ENCODE measurements around the gene GAB2. TPM values are rescaled to one million over a fixed set of nuclear protein-coding genes. Genes with fewer than 3 reads are reported as not detected.
A peak's percentile ranks its signal among the peaks of the same experiment; 100 is the strongest.

Gene GAB2
- polyA plus RNA-seq, 1 donor from 2014 or later, result 4.2 TPM

- Mint-ChIP-seq H3K9me3 (no peaks in the 10 kb centered on the region), H3K27me3 (peaks cover 2% of the 10 kb centered on the region), H3K4me3 (no peak overlapping the region), H3K4me1 (peaks cover 14 to 26% (median 20%) of the 10 kb centered on the region in 3 donors), H3K27ac (no peak overlapping the region), H3K36me3 (no peaks in the 10 kb centered on the region)
These were observed 18.9 kb downstream of the GAB2 start for GRCh38 chr11:78398715-78399114.

GRCh38 chr11:78397398-78397797, 20.2 kb downstream of the GAB2 start:
- Mint-ChIP-seq H3K27me3 (peaks cover 2% of the 10 kb centered on the region), H3K9me3 (no peaks in the 10 kb centered on the region), H3K4me1 (peaks cover 10 to 26% (median 22%) of the 10 kb centered on the region in 3 donors), H3K36me3 (no peaks in the 10 kb centered on the region), H3K27ac (peak overlapping the region in 2 of 3 donors; percentile 37 to 59), H3K4me3 (peak overlapping the region in 1 of 4 donors; percentile 50)

DNA sequence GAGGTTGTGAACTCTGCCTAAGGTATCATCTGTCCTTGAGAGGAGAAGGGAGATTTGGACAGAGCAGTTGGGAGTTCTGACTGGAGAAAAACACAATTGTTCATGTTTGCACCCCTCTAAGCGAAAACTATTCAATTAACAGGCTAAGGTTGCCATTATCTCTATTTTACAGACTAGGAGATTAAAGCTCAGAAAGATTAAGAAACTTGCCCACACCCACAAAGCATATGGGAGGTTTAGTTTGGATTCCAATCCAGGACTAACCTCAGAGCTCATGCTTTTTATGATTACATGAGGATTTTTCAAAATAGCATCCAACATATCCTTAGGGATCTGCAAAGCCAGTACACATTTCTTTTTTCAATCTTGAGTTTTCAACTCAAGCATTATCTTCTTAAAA, 22.0 kb downstream of the GAB2 start:
- peaks cover 9 to 25% (median 20%) of the 10 kb centered on the region in 3 donors for H3K4me1 Mint-ChIP-seq
- H3K27me3 Mint-ChIP-seq, result peaks cover 2% of the 10 kb centered on the region
- no peak overlapping the region for H3K4me3 Mint-ChIP-seq
- peaks cover 2% of the 10 kb centered on the region for H3K36me3 Mint-ChIP-seq
- no peaks in the 10 kb centered on the region for H3K9me3 Mint-ChIP-seq
- no peak overlapping the region for H3K27ac Mint-ChIP-seq

GRCh38 chr11:78392854-78393253, 24.8 kb downstream of the GAB2 start:
- Mint-ChIP-seq H3K9me3 (no peaks in the 10 kb centered on the region), H3K4me3 (no peak overlapping the region), H3K27ac (no peak overlapping the region), H3K4me1 (peaks cover 5 to 19% (median 9%) of the 10 kb centered on the region in 3 donors), H3K36me3 (peaks cover 7% of the 10 kb centered on the region), H3K27me3 (peaks cover 2% of the 10 kb centered on the region)

DNA sequence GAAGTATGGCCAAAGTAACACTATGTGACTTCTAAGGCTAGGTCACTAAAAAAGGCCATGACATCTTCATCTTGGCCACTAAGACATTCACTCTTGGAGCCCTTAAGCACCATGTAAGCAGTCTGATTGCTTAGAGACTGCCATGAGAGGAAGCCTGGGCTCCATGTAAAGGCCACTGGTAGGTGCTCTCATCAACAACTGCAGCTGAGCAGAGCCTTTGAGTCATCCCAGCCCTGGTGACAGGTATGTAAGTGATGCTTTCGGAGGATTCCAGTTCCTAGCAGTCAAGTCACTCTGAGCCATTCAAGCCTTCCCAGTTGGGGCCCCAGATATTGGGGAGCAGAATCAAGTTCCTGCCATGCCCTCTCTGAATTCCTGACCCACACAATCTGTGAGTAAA, 26.2 kb downstream of the GAB2 start:
- H3K4me1 Mint-ChIP-seq, result peaks cover 2 to 10% (median 10%) of the 10 kb centered on the region in 3 donors
- no peak overlapping the region for H3K4me3 Mint-ChIP-seq

GRCh38 chr11:78390809-78391208, 26.8 kb downstream of the GAB2 start:
- Mint-ChIP-seq H3K4me3 (no peak overlapping the region), H3K4me1 (peaks cover 2 to 10% (median 10%) of the 10 kb centered on the region in 3 donors), H3K27me3 (no peaks in the 10 kb centered on the region), H3K27ac (no peak overlapping the region), H3K9me3 (peaks cover 0 to 12% (median 4%) of the 10 kb centered on the region in 3 donors), H3K36me3 (peaks cover 12% of the 10 kb centered on the region)

More for the DNA sequence above, 26.2 kb downstream of the GAB2 start:
- Mint-ChIP-seq H3K27ac (no peak overlapping the region), H3K27me3 (no peaks in the 10 kb centered on the region), H3K9me3 (peaks cover 0 to 6% (median 0%) of the 10 kb centered on the region in 3 donors), H3K36me3 (peaks cover 7% of the 10 kb centered on the region)

GRCh38 chr11:78386215-78386941, 31.2 kb downstream of the GAB2 start:
- H3K27ac Mint-ChIP-seq, result no peak overlapping the region

DNA sequence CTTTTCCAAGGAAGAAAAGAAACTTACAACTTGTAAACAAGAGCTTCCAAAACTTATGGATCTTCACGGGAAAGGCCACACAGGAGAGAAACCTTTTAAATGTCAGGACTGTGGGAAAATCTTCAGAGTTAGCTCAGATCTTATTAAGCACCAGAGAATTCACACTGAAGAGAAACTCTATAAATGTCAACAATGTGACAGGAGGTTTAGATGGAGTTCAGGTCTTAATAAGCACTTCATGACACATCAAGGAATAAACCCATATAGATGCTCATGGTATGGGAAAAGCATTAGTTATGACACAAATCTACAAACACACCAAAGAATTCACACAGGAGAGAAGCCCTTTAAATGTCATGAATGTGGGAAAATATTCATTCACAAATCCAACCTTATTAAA, 32.4 kb downstream of the GAB2 start:
- peaks cover 7 to 27% (median 8%) of the 10 kb centered on the region in 3 donors for H3K9me3 Mint-ChIP-seq
- H3K27ac Mint-ChIP-seq, result no peak overlapping the region

More at GRCh38 chr11:78386215-78386941, 31.2 kb downstream of the GAB2 start:
- H3K27me3 Mint-ChIP-seq, result no peaks in the 10 kb centered on the region
- H3K4me1 Mint-ChIP-seq, result peaks cover 5 to 17% (median 9%) of the 10 kb centered on the region in 3 donors
- H3K9me3 Mint-ChIP-seq, result peaks cover 7 to 27% (median 8%) of the 10 kb centered on the region in 3 donors
- peak overlapping the region in 1 of 4 donors; percentile 61 for H3K4me3 Mint-ChIP-seq
- H3K36me3 Mint-ChIP-seq, result peaks cover 28% of the 10 kb centered on the region

DNA sequence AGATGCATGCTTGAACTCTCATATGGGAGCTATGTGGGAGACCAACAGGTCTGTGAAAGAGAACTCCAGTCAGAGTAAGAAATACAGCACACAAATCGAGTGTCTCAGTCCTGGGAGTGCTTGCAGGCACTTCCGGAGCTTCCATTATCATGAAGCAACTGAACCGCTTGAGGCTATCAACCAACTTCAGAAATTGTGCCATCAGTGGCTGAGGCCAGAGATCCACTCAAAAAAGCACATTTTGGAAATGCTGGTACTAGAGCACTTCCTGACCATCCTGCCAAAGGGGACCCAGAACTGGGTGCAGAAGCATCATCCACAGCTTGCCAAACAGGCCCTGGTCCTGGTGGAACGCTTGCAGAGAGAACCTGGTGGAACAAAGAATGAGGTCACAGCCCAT, 33.4 kb downstream of the GAB2 start:
- H3K27ac Mint-ChIP-seq, result no peak overlapping the region
- H3K4me3 Mint-ChIP-seq, result no peak overlapping the region
- no peaks in the 10 kb centered on the region for H3K27me3 Mint-ChIP-seq
- peaks cover 11 to 23% (median 14%) of the 10 kb centered on the region in 3 donors for H3K4me1 Mint-ChIP-seq
- H3K36me3 Mint-ChIP-seq, result peaks cover 22% of the 10 kb centered on the region
- H3K9me3 Mint-ChIP-seq, result peaks cover 7 to 27% (median 8%) of the 10 kb centered on the region in 3 donors

More for the DNA sequence above, 32.4 kb downstream of the GAB2 start:
- Mint-ChIP-seq H3K4me1 (peaks cover 5 to 18% (median 10%) of the 10 kb centered on the region in 3 donors), H3K4me3 (no peak overlapping the region), H3K36me3 (peaks cover 26% of the 10 kb centered on the region), H3K27me3 (no peaks in the 10 kb centered on the region)

DNA sequence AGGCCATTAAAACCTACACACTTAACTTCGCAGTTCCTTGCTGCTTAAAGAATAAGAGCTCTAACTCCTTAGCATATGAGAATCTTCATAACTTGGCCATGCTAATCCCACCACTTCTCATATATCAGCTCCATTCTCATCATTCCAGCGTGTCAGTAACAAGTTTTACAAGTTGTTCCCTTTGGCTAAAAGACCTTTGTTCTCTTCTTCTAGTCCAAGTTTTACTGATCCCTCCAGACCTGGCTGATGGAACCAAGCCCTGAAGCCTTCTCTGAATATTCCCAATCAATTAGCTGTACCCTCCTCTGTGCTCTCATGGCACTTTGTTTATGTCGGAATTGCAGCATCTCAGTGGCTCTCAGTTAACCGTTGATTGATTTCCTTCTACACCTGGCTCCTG, 35.8 kb downstream of the GAB2 start:
- Mint-ChIP-seq H3K27me3 (no peaks in the 10 kb centered on the region), H3K36me3 (peaks cover 22% of the 10 kb centered on the region), H3K4me3 (no peak overlapping the region), H3K27ac (peak overlapping the region in 1 of 3 donors; percentile 60), H3K4me1 (peaks cover 21 to 31% (median 22%) of the 10 kb centered on the region in 3 donors), H3K9me3 (peaks cover 7 to 23% (median 11%) of the 10 kb centered on the region in 3 donors)

DNA sequence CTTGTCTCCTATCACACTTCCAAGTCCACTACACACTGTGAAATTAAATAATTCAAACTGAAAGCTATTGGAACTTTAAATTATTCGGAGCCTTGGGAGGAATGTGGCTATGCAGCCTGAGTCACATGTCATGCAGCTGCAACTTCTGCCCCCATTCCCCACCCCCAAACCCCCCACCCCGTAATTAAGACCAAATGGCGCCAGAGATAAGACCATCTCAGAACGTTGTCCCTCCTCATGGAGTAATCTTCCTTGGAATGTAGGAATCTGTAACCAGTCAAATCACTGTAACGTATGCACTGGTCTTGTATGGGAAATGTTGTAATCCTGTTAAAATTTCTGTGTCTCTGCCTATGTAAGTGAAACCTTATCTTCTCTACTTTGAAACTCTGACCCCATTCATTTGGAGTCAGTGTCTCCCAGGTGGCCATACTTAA, 37.0 kb downstream of the GAB2 start:
- H3K4me1 Mint-ChIP-seq, result peaks cover 22 to 35% (median 25%) of the 10 kb centered on the region in 3 donors
- H3K27me3 Mint-ChIP-seq, result no peaks in the 10 kb centered on the region
- H3K9me3 Mint-ChIP-seq, result peaks cover 7 to 14% (median 7%) of the 10 kb centered on the region in 3 donors
- no peak overlapping the region for H3K27ac Mint-ChIP-seq
- peaks cover 16% of the 10 kb centered on the region for H3K36me3 Mint-ChIP-seq
- no peak overlapping the region for H3K4me3 Mint-ChIP-seq

DNA sequence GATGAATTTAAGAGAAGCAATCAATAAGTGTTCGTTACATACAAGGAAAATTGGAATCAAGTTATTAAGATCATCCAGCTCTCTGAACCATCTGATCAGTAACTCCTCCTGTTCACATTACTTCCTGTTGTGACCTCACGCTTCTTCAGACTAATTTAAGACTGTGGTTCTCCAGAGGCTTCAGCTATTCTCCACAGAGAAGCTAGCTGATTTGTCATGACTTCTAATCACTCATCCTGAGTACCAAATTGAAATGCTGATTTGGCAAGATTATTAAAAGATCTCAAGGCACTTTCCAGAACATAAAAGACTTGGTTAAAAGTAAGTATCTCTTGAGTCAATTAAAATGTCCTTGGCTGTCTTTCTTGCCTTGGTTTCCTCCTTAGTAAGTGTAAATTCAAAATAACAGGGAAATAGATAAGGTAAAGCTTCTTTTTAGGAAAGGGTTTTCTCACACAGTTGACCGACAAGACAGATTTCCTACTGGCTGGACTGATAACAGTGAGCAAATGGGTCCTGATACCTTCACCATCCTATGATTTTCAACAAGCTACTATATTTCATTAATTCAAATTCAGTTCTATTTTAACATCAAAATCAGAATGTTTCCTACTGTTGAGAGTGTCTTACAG, 38.5 kb downstream of the GAB2 start:
- Mint-ChIP-seq H3K27me3 (no peaks in the 10 kb centered on the region), H3K4me3 (no peak overlapping the region), H3K36me3 (peaks cover 5% of the 10 kb centered on the region), H3K27ac (no peak overlapping the region), H3K9me3 (peaks cover 0 to 2% (median 2%) of the 10 kb centered on the region in 3 donors), H3K4me1 (peaks cover 22 to 40% (median 26%) of the 10 kb centered on the region in 3 donors)

DNA sequence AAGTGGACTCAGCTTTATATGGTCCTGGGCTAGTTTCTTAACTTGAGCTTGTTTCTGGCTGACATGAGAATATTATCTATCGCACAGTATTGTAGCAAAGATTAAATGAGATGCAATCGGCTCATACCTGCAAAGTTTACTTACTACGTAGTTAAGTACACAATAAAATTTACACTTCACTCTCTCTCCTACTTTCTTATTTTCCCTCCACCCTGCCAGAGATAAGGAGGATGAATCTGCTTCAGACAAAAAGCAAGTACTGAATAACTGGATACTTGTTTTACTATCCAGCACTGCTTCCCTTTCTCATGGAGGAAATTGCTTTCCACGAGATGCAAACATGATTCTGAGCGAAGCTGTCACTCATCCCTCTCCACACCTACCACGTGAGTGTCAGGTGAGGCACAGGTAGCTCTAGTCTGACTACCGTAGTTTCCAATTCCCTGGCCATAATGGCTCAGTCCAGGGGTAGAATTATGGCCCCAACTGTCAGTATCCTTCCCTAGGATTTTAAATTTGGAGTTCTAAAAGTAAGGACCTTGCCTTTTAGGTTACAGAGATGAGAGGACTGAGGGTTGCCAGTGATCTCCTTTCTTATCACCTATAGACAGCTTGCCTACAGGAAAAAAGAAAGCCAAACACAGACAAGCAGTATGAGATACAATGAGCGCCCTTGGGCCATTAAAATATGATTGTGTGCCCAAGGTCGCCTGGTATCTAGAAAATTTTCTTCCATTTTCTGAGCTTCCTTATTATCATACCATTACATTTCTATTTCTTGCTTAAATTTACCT, 39.8 kb downstream of the GAB2 start:
- H3K9me3 Mint-ChIP-seq, result peaks cover 0 to 2% (median 0%) of the 10 kb centered on the region in 3 donors
- peak overlapping the region in 1 of 4 donors; percentile 31 for H3K4me3 Mint-ChIP-seq
- H3K4me1 Mint-ChIP-seq, result peaks cover 23 to 42% (median 25%) of the 10 kb centered on the region in 3 donors
- H3K27me3 Mint-ChIP-seq, result no peaks in the 10 kb centered on the region
- no peaks in the 10 kb centered on the region for H3K36me3 Mint-ChIP-seq
- no peak overlapping the region for H3K27ac Mint-ChIP-seq

GRCh38 chr11:78376858-78377257, 40.8 kb downstream of the GAB2 start:
- H3K9me3 Mint-ChIP-seq, result peaks cover 0 to 2% (median 0%) of the 10 kb centered on the region in 3 donors
- no peaks in the 10 kb centered on the region for H3K27me3 Mint-ChIP-seq
- H3K4me3 Mint-ChIP-seq, result no peak overlapping the region
- H3K4me1 Mint-ChIP-seq, result peaks cover 24 to 47% (median 26%) of the 10 kb centered on the region in 3 donors
- H3K27ac Mint-ChIP-seq, result no peak overlapping the region
- no peaks in the 10 kb centered on the region for H3K36me3 Mint-ChIP-seq

All from IgD-negative memory B cell (primary cell).